Activated B cell treated with CpG ODN at 0.5 μM for 24 hours (primary cell): ENCODE measurements around the gene OSBPL1A. TPM values are rescaled to one million over a fixed set of nuclear protein-coding genes. Genes with fewer than 3 reads are reported as not detected.

Source experiments
- ATAC-seq: fragments of 200-7000 bp; cut with Tn5 transposase; one replicate; pipeline ENCODE4 v1.10.0; 2021; ENCODE audit warnings: low read depth, mild to moderate bottlenecking, moderate library complexity
- CTCF ChIA-PET: fragments of 350-600 bp; sonication (Branson Sonifier 250); formaldehyde crosslinking; loops from one replicate; lab custom pipeline; 2021; ENCODE audit warnings: antibody characterized with exemption; lab: Charles Lee
- POLR2A ChIA-PET: fragments of 350-600 bp; sonication (Branson Sonifier 250); formaldehyde crosslinking; loops from one replicate; lab custom pipeline; 2021; ENCODE audit warnings: antibody characterized with exemption; lab: Charles Lee
- DNase-seq: peaks from one replicate; pipeline ENCODE4 v3.0.0; 2022
- H3K27ac Mint-ChIP-seq: one replicate; pipeline ENCODE4 v1.8.0; 2020; ENCODE audit warnings: mixed read lengths
- H3K27me3 Mint-ChIP-seq: one replicate; pipeline ENCODE4 v1.8.0; 2021; ENCODE audit warnings: mixed read lengths
- H3K36me3 Mint-ChIP-seq: one replicate; pipeline ENCODE4 v1.8.0; 2021; ENCODE audit warnings: low read depth, mixed read lengths
- H3K4me1 Mint-ChIP-seq: one replicate; pipeline ENCODE4 v1.8.0; 2021; ENCODE audit warnings: mixed read lengths
- H3K4me3 Mint-ChIP-seq: one replicate; pipeline ENCODE4 v1.8.0; 2020; ENCODE audit warnings: mild to moderate bottlenecking, mixed read lengths
- H3K9me3 Mint-ChIP-seq: one replicate; pipeline ENCODE4 v1.8.0; 2020; ENCODE audit warnings: mixed read lengths
- CTCF ChIP-seq: fragments of 200-600 bp; IDR thresholded peaks from one replicate; pipeline ENCODE4 v1.8.0; 2022; ENCODE audit warnings: antibody characterized with exemption, mild to moderate bottlenecking
- intact Hi-C: fragments of 100-400 bp; cut with micrococcal nuclease; formaldehyde crosslinking; loops from one replicate; pipeline ENCODE4 v1.15.1; 2024
- total RNA-seq: library from RNA; stranded (reverse); gene quantifications from 2 replicates; pipeline ENCODE4 v1.2.3, GENCODE V29; 2022

The OSBPL1A gene
- total RNA-seq, 1 donor from 2014 or later, result 0.80 TPM

- Mint-ChIP-seq H3K4me1 (no peaks in the 10 kb centered on the region), H3K4me3 (no peak overlapping the region), H3K27ac (no peak overlapping the region), H3K27me3 (no peaks in the 10 kb centered on the region), H3K36me3 (peaks cover 77% of the 10 kb centered on the region), H3K9me3 (no peaks in the 10 kb centered on the region)
- TF ChIP-seq CTCF, result no peak
- DNase-seq (no peak), ATAC-seq (no peak)
- intact Hi-C loops, result no loop called here
- ChIA-PET CTCF (no interaction called here), POLR2A (no interaction called here)
Observed at GRCh38 chr18:24126155-24126961, 271.3 kb downstream of the OSBPL1A start.

- no peaks in the 10 kb centered on the region for H3K27me3 Mint-ChIP-seq
- CTCF ChIA-PET, result no interaction called here
- no peak for ATAC-seq
- POLR2A ChIA-PET, result no interaction called here
- DNase-seq, result no peak
- H3K4me3 Mint-ChIP-seq, result no peak overlapping the region
- intact Hi-C loops, result no loop called here
- peaks cover 63% of the 10 kb centered on the region for H3K36me3 Mint-ChIP-seq
- H3K4me1 Mint-ChIP-seq, result no peaks in the 10 kb centered on the region
- H3K27ac Mint-ChIP-seq, result no peak overlapping the region
- no peaks in the 10 kb centered on the region for H3K9me3 Mint-ChIP-seq
- TF ChIP-seq CTCF, result no peak
Observed at GRCh38 chr18:24121625-24122024, 276.0 kb downstream of the OSBPL1A start.

- Mint-ChIP-seq H3K4me3 (no peak overlapping the region), H3K27me3 (no peaks in the 10 kb centered on the region), H3K9me3 (no peaks in the 10 kb centered on the region), H3K36me3 (peaks cover 65% of the 10 kb centered on the region), H3K27ac (no peak overlapping the region), H3K4me1 (peaks cover 1% of the 10 kb centered on the region)
- intact Hi-C loops, result no loop called here
- CTCF ChIA-PET, result interaction anchor here (1.7 to 3.2 kb wide), 2 partner anchors 202 to 499 kb away, joined by 9 to 13 read pairs; no protein-coding TSS in a partner anchor
- DNase-seq (no peak), ATAC-seq (no peak)
- POLR2A ChIA-PET, result no interaction called here
- TF ChIP-seq CTCF, result no peak
Observed at GRCh38 chr18:24120676-24121075, 276.9 kb downstream of the OSBPL1A start.

GRCh38 chr18:24118750-24119577, 278.7 kb downstream of the OSBPL1A start:
- TF ChIP-seq CTCF, result no peak
- ChIA-PET POLR2A (interaction anchor here (0.6 kb wide), 1 partner anchor 219 kb away, joined by 4 read pairs; no protein-coding TSS in a partner anchor), CTCF (interaction anchor here (0.8 to 3.2 kb wide), 7 partner anchors 48 to 499 kb away, joined by 3 to 13 read pairs (median 4); no protein-coding TSS in a partner anchor)
- no peaks in the 10 kb centered on the region for H3K27me3 Mint-ChIP-seq
- intact Hi-C loops, result loop anchor here (1.0 to 5.0 kb wide), 8 partner anchors 105 to 1320 kb away; partner anchors contain the start of gene TTC39C
- peaks cover 65% of the 10 kb centered on the region for H3K36me3 Mint-ChIP-seq
- H3K9me3 Mint-ChIP-seq, result no peaks in the 10 kb centered on the region
- peak; percentile 40 for DNase-seq
- no peak overlapping the region for H3K27ac Mint-ChIP-seq
- ATAC-seq, result peak; percentile 77
- peaks cover 9% of the 10 kb centered on the region for H3K4me1 Mint-ChIP-seq
- H3K4me3 Mint-ChIP-seq, result no peak overlapping the region

- H3K27ac Mint-ChIP-seq, result peak overlapping the region; percentile 22
- intact Hi-C loops, result loop anchor here (5.0 kb wide), 1 partner anchor 288 kb away; no protein-coding TSS in a partner anchor
- no peak for TF ChIP-seq CTCF
- H3K4me3 Mint-ChIP-seq, result no peak overlapping the region
- no peak for ATAC-seq
- DNase-seq, result no peak
- no peaks in the 10 kb centered on the region for H3K27me3 Mint-ChIP-seq
- H3K36me3 Mint-ChIP-seq, result peaks cover 53% of the 10 kb centered on the region
- ChIA-PET POLR2A (interaction anchor here (0.6 kb wide), 1 partner anchor 56 kb away, joined by 7 read pairs; no protein-coding TSS in a partner anchor), CTCF (no interaction called here)
- peaks cover 9% of the 10 kb centered on the region for H3K4me1 Mint-ChIP-seq
- no peaks in the 10 kb centered on the region for H3K9me3 Mint-ChIP-seq
Observed at GRCh38 chr18:24115628-24116027, 282.0 kb downstream of the OSBPL1A start.
